Activated T-helper 2 cell treated with anti-CD3 and anti-CD28 coated beads, Interferon-gamma antibody, Interleukin-2, Interleukin-4, amounts not matched to agents 10 μg/mL and 5 μg/mL and 100 μg/mL, durations not matched to agents 14 hours and 24 hours and 36 hours (primary cell): ENCODE measurements around the gene PCNX1. TPM values are rescaled to one million over a fixed set of nuclear protein-coding genes. Genes with fewer than 3 reads are reported as not detected.
"Not testable (repeated sequence)": the region's sequence is repeated elsewhere in the genome, so short reads cannot be mapped to it uniquely, and the experiment has no call there.

Experiments used
- DNase-seq: peaks from one replicate; pipeline ENCODE4 v3.0.0; 2021; ENCODE audit warnings: low spot score
- H3K27ac Mint-ChIP-seq: one replicate; pipeline ENCODE4 v1.8.0; 2021; ENCODE audit warnings: mixed read lengths
- H3K27me3 Mint-ChIP-seq: one replicate; pipeline ENCODE4 v1.8.0; 2021; ENCODE audit warnings: low read depth, mixed read lengths
- H3K36me3 Mint-ChIP-seq: one replicate; pipeline ENCODE4 v1.8.0; 2021; ENCODE audit warnings: low read depth, mixed read lengths
- H3K4me1 Mint-ChIP-seq: one replicate; pipeline ENCODE4 v1.8.0; 2021; ENCODE audit warnings: low read depth, mixed read lengths
- H3K4me3 Mint-ChIP-seq: one replicate; pipeline ENCODE4 v1.8.0; 2021; ENCODE audit warnings: low read depth, mild to moderate bottlenecking, moderate library complexity, mixed read lengths
- H3K9me3 Mint-ChIP-seq: one replicate; pipeline ENCODE4 v1.8.0; 2021; ENCODE audit warnings: mixed read lengths
- intact Hi-C: fragments of 100-400 bp; cut with micrococcal nuclease; formaldehyde crosslinking; loops from one replicate; pipeline ENCODE4 v1.15.1; 2023
- total RNA-seq: library from RNA; stranded (reverse); gene quantifications from 2 replicates; pipeline ENCODE4 v1.2.3, GENCODE V29; 2022

PCNX1 gene
- total RNA-seq, 1 donor from 2014 or later: 54.5 TPM

- no peaks in the 10 kb centered on the region for H3K9me3 Mint-ChIP-seq
- H3K27me3 Mint-ChIP-seq: no peaks in the 10 kb centered on the region
- no peak overlapping the region for H3K27ac Mint-ChIP-seq
- no peak for DNase-seq
- no peak overlapping the region for H3K4me3 Mint-ChIP-seq
- H3K4me1 Mint-ChIP-seq: peaks cover 39% of the 10 kb centered on the region
- no peaks in the 10 kb centered on the region for H3K36me3 Mint-ChIP-seq
- intact Hi-C loops: no loop called here
These were observed 230.5 kb downstream of the PCNX1 start for GRCh38 chr14:71137536-71138447.

- no peak overlapping the region for H3K4me3 Mint-ChIP-seq
- H3K4me1 Mint-ChIP-seq: peaks cover 48% of the 10 kb centered on the region
- H3K36me3 Mint-ChIP-seq: no peaks in the 10 kb centered on the region
- no peaks in the 10 kb centered on the region for H3K9me3 Mint-ChIP-seq
- intact Hi-C loops: loop anchor here (1.0 kb wide), 1 partner anchor 615 kb away; no protein-coding TSS in a partner anchor
- no peak overlapping the region for H3K27ac Mint-ChIP-seq
- peak; percentile 48 for DNase-seq
- H3K27me3 Mint-ChIP-seq: no peaks in the 10 kb centered on the region
These were observed 231.4 kb downstream of the PCNX1 start for GRCh38 chr14:71138448-71139293.

GRCh38 chr14:71139294-71139946 lies 232.2 kb downstream of the PCNX1 start:
- Mint-ChIP-seq H3K36me3 (no peaks in the 10 kb centered on the region), H3K4me1 (peaks cover 52% of the 10 kb centered on the region), H3K27ac (no peak overlapping the region), H3K4me3 (no peak overlapping the region), H3K9me3 (no peaks in the 10 kb centered on the region), H3K27me3 (no peaks in the 10 kb centered on the region)
- no peak for DNase-seq
- intact Hi-C loops: loop anchor here (1.0 kb wide), 1 partner anchor 614 kb away; no protein-coding TSS in a partner anchor

GRCh38 chr14:71140157-71140556 lies 232.9 kb downstream of the PCNX1 start:
- Mint-ChIP-seq H3K27me3 (no peaks in the 10 kb centered on the region), H3K27ac (no peak overlapping the region), H3K4me3 (no peak overlapping the region), H3K4me1 (peaks cover 58% of the 10 kb centered on the region), H3K36me3 (no peaks in the 10 kb centered on the region), H3K9me3 (no peaks in the 10 kb centered on the region)
- DNase-seq: no peak
- intact Hi-C loops: loop anchor here (5.0 kb wide), 1 partner anchor 337 kb away; no protein-coding TSS in a partner anchor

- Mint-ChIP-seq H3K27ac (peak overlapping the region; percentile 95), H3K9me3 (no peaks in the 10 kb centered on the region), H3K4me1 (peaks cover 61% of the 10 kb centered on the region), H3K4me3 (peak overlapping the region; percentile 42), H3K27me3 (no peaks in the 10 kb centered on the region), H3K36me3 (no peaks in the 10 kb centered on the region)
- no peak for DNase-seq
- intact Hi-C loops: loop anchor here (1.0 to 5.0 kb wide), 7 partner anchors 27 to 609 kb away; no protein-coding TSS in a partner anchor
These were observed 234.6 kb downstream of the PCNX1 start for GRCh38 chr14:71141701-71142374.

GRCh38 chr14:71142375-71143038 lies 235.2 kb downstream of the PCNX1 start:
- Mint-ChIP-seq H3K27ac (peak overlapping the region; percentile 95), H3K27me3 (no peaks in the 10 kb centered on the region), H3K4me3 (peak overlapping the region; percentile 52), H3K9me3 (no peaks in the 10 kb centered on the region), H3K4me1 (peaks cover 61% of the 10 kb centered on the region), H3K36me3 (no peaks in the 10 kb centered on the region)
- DNase-seq: peak; percentile 52
- intact Hi-C loops: loop anchor here (1.0 to 5.0 kb wide), 15 partner anchors 26 to 608 kb away; partner anchors contain the start of gene SIPA1L1

GRCh38 chr14:71143381-71144290 lies 236.4 kb downstream of the PCNX1 start:
- peak overlapping the region; percentile 52 for H3K4me3 Mint-ChIP-seq
- H3K36me3 Mint-ChIP-seq: peaks cover under 1% of the 10 kb centered on the region
- peaks cover 5% of the 10 kb centered on the region for H3K9me3 Mint-ChIP-seq
- intact Hi-C loops: loop anchor here (1.0 to 5.0 kb wide), 14 partner anchors 25 to 607 kb away; partner anchors contain the start of gene SIPA1L1
- peaks cover 64% of the 10 kb centered on the region for H3K4me1 Mint-ChIP-seq
- H3K27me3 Mint-ChIP-seq: no peaks in the 10 kb centered on the region
- peak overlapping the region; percentile 95 for H3K27ac Mint-ChIP-seq
- DNase-seq: peak; percentile 63

- H3K4me3 Mint-ChIP-seq, DNase-seq, H3K27me3 Mint-ChIP-seq, H3K27ac Mint-ChIP-seq, intact Hi-C loops: not testable (repeated sequence)
- peaks cover 44% of the 10 kb centered on the region for H3K4me1 Mint-ChIP-seq
- peaks cover 23% of the 10 kb centered on the region for H3K9me3 Mint-ChIP-seq
- peaks cover 22% of the 10 kb centered on the region for H3K36me3 Mint-ChIP-seq
These were observed 240.1 kb downstream of the PCNX1 start for GRCh38 chr14:71147335-71147734.

GRCh38 chr14:71148627-71149026 lies 241.4 kb downstream of the PCNX1 start:
- Mint-ChIP-seq H3K27ac (peak overlapping the region; percentile 47), H3K36me3 (peaks cover 27% of the 10 kb centered on the region), H3K4me1 (peaks cover 33% of the 10 kb centered on the region), H3K27me3 (peaks cover 1% of the 10 kb centered on the region), H3K4me3 (no peak overlapping the region), H3K9me3 (peaks cover 31% of the 10 kb centered on the region)
- intact Hi-C loops: no loop called here
- DNase-seq: no peak

GRCh38 chr14:71150737-71151136 lies 243.5 kb downstream of the PCNX1 start:
- DNase-seq: no peak
- Mint-ChIP-seq H3K27ac (no peak overlapping the region), H3K27me3 (peaks cover 6% of the 10 kb centered on the region), H3K9me3 (peaks cover 34% of the 10 kb centered on the region), H3K4me1 (peaks cover 19% of the 10 kb centered on the region), H3K4me3 (no peak overlapping the region), H3K36me3 (peaks cover 27% of the 10 kb centered on the region)
- intact Hi-C loops: no loop called here

GRCh38 chr14:71155743-71156142 lies 248.5 kb downstream of the PCNX1 start:
- no peaks in the 10 kb centered on the region for H3K4me1 Mint-ChIP-seq
- intact Hi-C loops: no loop called here

More at GRCh38 chr14:71155743-71156142, 248.5 kb downstream of the PCNX1 start:
- Mint-ChIP-seq H3K36me3 (peaks cover 9% of the 10 kb centered on the region), H3K27me3 (peaks cover 7% of the 10 kb centered on the region), H3K9me3 (peaks cover 19% of the 10 kb centered on the region), H3K27ac (no peak overlapping the region), H3K4me3 (no peak overlapping the region)
- no peak for DNase-seq
